HG02763 (cell line): Measurements from ENCODE around the gene COQ2.
"Not testable (repeated sequence)": the region's sequence is repeated elsewhere in the genome, so short reads cannot be mapped to it uniquely, and the experiment has no call there.

Experiments
- ATAC-seq: cut with Tn5 transposase; IDR thresholded peaks from one replicate; pipeline ENCODE4 v1.9.1; 2021; ENCODE audit warnings: mild to moderate bottlenecking, moderate library complexity; ENCODE audit not compliant: unreplicated experiment

Gene COQ2

GRCh38 chr4:83284193-83285054 is at the start of gene COQ2:
Gene COQ2 (minus strand): TSS chr4:83284798. CDS start chr4:83284764, 34 bp downstream.
- peak; percentile 89 for ATAC-seq

- no peak for ATAC-seq
Observed at GRCh38 chr4:83331956-83332355, 47.4 kb upstream of the COQ2 start.

- ATAC-seq = no peak
Observed at GRCh38 chr4:83329521-83330110, 45.0 kb upstream of the COQ2 start.

- ATAC-seq = no peak
Observed at GRCh38 chr4:83328521-83329187, 44.1 kb upstream of the COQ2 start.

GRCh38 chr4:83326546-83326945 is 41.9 kb upstream of the COQ2 start:
- no peak for ATAC-seq

- ATAC-seq = not testable (repeated sequence)
Observed at GRCh38 chr4:83325306-83325705, 40.7 kb upstream of the COQ2 start.

- no peak for ATAC-seq
Observed at GRCh38 chr4:83323136-83323535, 38.5 kb upstream of the COQ2 start.

GRCh38 chr4:83320548-83320947 is 36.0 kb upstream of the COQ2 start:
- ATAC-seq = no peak

GRCh38 chr4:83318666-83319065 is 34.1 kb upstream of the COQ2 start:
- ATAC-seq = no peak

- ATAC-seq = no peak
Observed at GRCh38 chr4:83317671-83318070, 33.1 kb upstream of the COQ2 start.

- no peak for ATAC-seq
Observed at GRCh38 chr4:83316459-83317165, 32.0 kb upstream of the COQ2 start.

- no peak for ATAC-seq
Observed at GRCh38 chr4:83315341-83315870, 30.8 kb upstream of the COQ2 start.

GRCh38 chr4:83308672-83309071 is 24.1 kb upstream of the COQ2 start:
- ATAC-seq = no peak

GRCh38 chr4:83307920-83308319 is 23.3 kb upstream of the COQ2 start:
- no peak for ATAC-seq

GRCh38 chr4:83305187-83305586 is 20.6 kb upstream of the COQ2 start:
- no peak for ATAC-seq

- no peak for ATAC-seq
Observed at GRCh38 chr4:83297548-83298260, 13.1 kb upstream of the COQ2 start.

GRCh38 chr4:83293305-83294046 is 8.9 kb upstream of the COQ2 start:
- no peak for ATAC-seq

GRCh38 chr4:83290059-83290774 is 5.6 kb upstream of the COQ2 start:
- not testable (repeated sequence) for ATAC-seq

GRCh38 chr4:83288381-83288780 is 3.8 kb upstream of the COQ2 start:
- ATAC-seq = not testable (repeated sequence)
